ENCODE results near the gene MARCHF3.
A peak's percentile ranks its signal among the peaks of the same experiment; 100 is the strongest.

MARCHF3 gene

GRCh38 chr5:127030259-127031146 is at the start of gene MARCHF3:
Gene MARCHF3 (minus strand): TSS chr5:127030558. CDS start chr5:126918171, 112,387 bp downstream.
- Histone ChIP-seq H3K27me3 (ENCODE audit: insufficient read depth, low read depth, severe bottlenecking) (no peaks in the 10 kb centered on the region), H3K9me3 (ENCODE audit: severe bottlenecking) (no peaks in the 10 kb centered on the region), H3K36me3 (no peaks in the 10 kb centered on the region), H3K27ac (peak within 1 kb of the TSS; percentile 77), H3K4me3 (ENCODE audit: low read depth, low read length) (peak within 1 kb of the TSS; percentile 80)
- peak; percentile 29 for TF ChIP-seq CTCF (IDR thresholded peaks at IDR 0.05; ENCODE audit: low read depth, low read length)
- peak; percentile 96 for DNase-seq

GRCh38 chr5:127079994-127080491 is 49.7 kb upstream of the MARCHF3 start:
- no peaks in the 10 kb centered on the region for H3K9me3 ChIP-seq (ENCODE audit: severe bottlenecking)
- H3K36me3 ChIP-seq: no peaks in the 10 kb centered on the region
- no peaks in the 10 kb centered on the region for H3K27me3 ChIP-seq (ENCODE audit: insufficient read depth, low read depth, severe bottlenecking)
- TF ChIP-seq CTCF (IDR thresholded peaks at IDR 0.05; ENCODE audit: low read depth, low read length): no peak
- peak; percentile 89 for DNase-seq
- no peak overlapping the region for H3K4me3 ChIP-seq (ENCODE audit: low read depth, low read length)
- H3K27ac ChIP-seq: peak overlapping the region; percentile 59

GRCh38 chr5:127077366-127077765 is 47.0 kb upstream of the MARCHF3 start:
- Histone ChIP-seq H3K27me3 (ENCODE audit: insufficient read depth, low read depth, severe bottlenecking) (no peaks in the 10 kb centered on the region), H3K27ac (no peak overlapping the region)

GRCh38 chr5:127076315-127077129 is 46.2 kb upstream of the MARCHF3 start:
- Histone ChIP-seq H3K27me3 (ENCODE audit: insufficient read depth, low read depth, severe bottlenecking) (no peaks in the 10 kb centered on the region), H3K36me3 (no peaks in the 10 kb centered on the region), H3K27ac (no peak overlapping the region), H3K9me3 (ENCODE audit: severe bottlenecking) (no peaks in the 10 kb centered on the region), H3K4me3 (ENCODE audit: low read depth, low read length) (no peak overlapping the region)
- no peak for DNase-seq
- TF ChIP-seq CTCF (IDR thresholded peaks at IDR 0.05; ENCODE audit: low read depth, low read length): no peak

More at GRCh38 chr5:127077366-127077765, 47.0 kb upstream of the MARCHF3 start:
- H3K36me3 ChIP-seq: no peaks in the 10 kb centered on the region
- no peaks in the 10 kb centered on the region for H3K9me3 ChIP-seq (ENCODE audit: severe bottlenecking)
- no peak overlapping the region for H3K4me3 ChIP-seq (ENCODE audit: low read depth, low read length)
- TF ChIP-seq CTCF (IDR thresholded peaks at IDR 0.05; ENCODE audit: low read depth, low read length): no peak
- no peak for DNase-seq

- Histone ChIP-seq H3K4me3 (ENCODE audit: low read depth, low read length) (no peak overlapping the region), H3K36me3 (no peaks in the 10 kb centered on the region), H3K27me3 (ENCODE audit: insufficient read depth, low read depth, severe bottlenecking) (no peaks in the 10 kb centered on the region), H3K27ac (no peak overlapping the region), H3K9me3 (ENCODE audit: severe bottlenecking) (no peaks in the 10 kb centered on the region)
- no peak for TF ChIP-seq CTCF (IDR thresholded peaks at IDR 0.05; ENCODE audit: low read depth, low read length)
- DNase-seq: no peak
Observed at GRCh38 chr5:127074466-127074865, 44.1 kb upstream of the MARCHF3 start.

Data from WERI-Rb-1 (cell line).